Neural cell (in vitro differentiated cells): ENCODE data around the gene ZNF616. TPM values are rescaled to one million over a fixed set of nuclear protein-coding genes. Genes with fewer than 3 reads are reported as not detected.

Experiments
- H2AFZ ChIP-seq: fragments of 200-600, 300-800 bp; sonication (generic), shearing (Covaris generic); 2 replicates; pipeline ENCODE4 v1.6.0; 2014; ENCODE audit warnings: low read depth, mild to moderate bottlenecking, antibody characterized with exemption, low read length, moderate library complexity
- H3F3A ChIP-seq: fragments of 200-600 bp; shearing (Covaris generic); 2 replicates; pipeline ENCODE4 v1.6.1; 2016; ENCODE audit warnings: mild to moderate bottlenecking, moderate library complexity, mixed read lengths, antibody characterized with exemption, low read length; ENCODE audit not compliant: insufficient read depth, poor library complexity, severe bottlenecking
- H3K27ac ChIP-seq: fragments of 200-600, 300-800 bp; sonication (generic), shearing (Covaris generic); 2 replicates; pipeline ENCODE4 v1.5.1; 2014; ENCODE audit warnings: mild to moderate bottlenecking, low read length, moderate library complexity
- H3K27me3 ChIP-seq: fragments of 300-800, 200-600 bp; sonication (generic), shearing (Covaris generic); 2 replicates; pipeline ENCODE4 v1.6.0; 2014; ENCODE audit warnings: mild to moderate bottlenecking, low read depth, low read length, moderate library complexity; ENCODE audit not compliant: insufficient read depth
- H3K36me3 ChIP-seq: fragments of 300-800, 200-600 bp; sonication (generic), shearing (Covaris generic); 2 replicates; pipeline ENCODE4 v1.5.1; 2014; ENCODE audit warnings: mild to moderate bottlenecking, antibody characterized with exemption, low read length, moderate library complexity; ENCODE audit not compliant: insufficient read depth
- H3K4me2 ChIP-seq: fragments of 300-800, 200-600 bp; sonication (generic), shearing (Covaris generic); 2 replicates; pipeline ENCODE4 v1.6.0; 2014; ENCODE audit warnings: mild to moderate bottlenecking, low read length
- H3K4me3 ChIP-seq: fragments of 300-800, 200-600 bp; sonication (generic), shearing (Covaris generic); 2 replicates; pipeline ENCODE4 v1.5.1; 2014; ENCODE audit warnings: mild to moderate bottlenecking, low read length, moderate library complexity
- H3K79me2 ChIP-seq: fragments of 200-600 bp; shearing (Covaris generic); replicated peaks from 2 replicates; pipeline ENCODE4 v1.6.0; 2014; ENCODE audit warnings: mild to moderate bottlenecking, low read length, moderate library complexity; ENCODE audit not compliant: insufficient read depth
- H3K9ac ChIP-seq: fragments of 300-800, 200-600 bp; sonication (generic), shearing (Covaris generic); 2 replicates; pipeline ENCODE4 v1.6.1; 2016; ENCODE audit warnings: mild to moderate bottlenecking, low read length, mixed read lengths
- H3K9me2 ChIP-seq: fragments of 200-600 bp; shearing (Covaris generic); 2 replicates; pipeline ENCODE4 v1.6.1; 2016; ENCODE audit warnings: mild to moderate bottlenecking, low read length, mixed read lengths; ENCODE audit not compliant: insufficient read depth
- H3K9me3 ChIP-seq: fragments of 200-600, 300-800 bp; sonication (generic), shearing (Covaris generic); 2 replicates; pipeline ENCODE4 v1.6.1; 2016; ENCODE audit warnings: mild to moderate bottlenecking, mixed run types, low read length, moderate library complexity, mixed read lengths
- H4K20me1 ChIP-seq: fragments of 200-600 bp; shearing (Covaris generic); 2 replicates; pipeline ENCODE4 v1.6.1; 2016; ENCODE audit warnings: mild to moderate bottlenecking, mixed run types; ENCODE audit not compliant: insufficient read depth
- EZH2 ChIP-seq: fragments of 200-600, 300-800 bp; shearing (Covaris generic), sonication (generic); IDR thresholded peaks from 2 replicates; pipeline ENCODE4 v1.6.1; 2014; ENCODE audit warnings: antibody characterized with exemption, low read length, borderline replicate concordance, mild to moderate bottlenecking; ENCODE audit not compliant: insufficient read depth, poor library complexity, severe bottlenecking
- MXI1 ChIP-seq: fragments of 450-650 bp; conservative IDR thresholded peaks from 2 replicates; pipeline ENCODE4 v1.6.1; 2014; ENCODE audit warnings: antibody characterized with exemption, mild to moderate bottlenecking; ENCODE audit not compliant: poor library complexity, severe bottlenecking
- POLR2AphosphoS5 ChIP-seq: IDR thresholded peaks from 2 replicates; pipeline ENCODE4 v1.6.1; 2012
- RAD21 ChIP-seq: fragments of 450-650 bp; conservative IDR thresholded peaks from 2 replicates; pipeline ENCODE4 v1.6.1; 2014; ENCODE audit warnings: antibody characterized with exemption, mild to moderate bottlenecking, moderate library complexity
- REST ChIP-seq: IDR thresholded peaks from 2 replicates; pipeline ENCODE4 v1.6.1; 2012; ENCODE audit warnings: borderline replicate concordance
- SMC3 ChIP-seq: fragments of 450-650 bp; conservative IDR thresholded peaks from 2 replicates; pipeline ENCODE4 v1.6.1; 2014; ENCODE audit warnings: antibody characterized with exemption, mild to moderate bottlenecking, moderate library complexity; ENCODE audit not compliant: poor library complexity
- TAF1 ChIP-seq: IDR thresholded peaks from 2 replicates; pipeline ENCODE4 v1.6.1; 2012; ENCODE audit warnings: low read depth
- polyA minus RNA-seq: library from RNA; depleted of rRNA, polyadenylated mRNA; stranded (reverse); fragments of >200 nt; gene quantifications from 2 replicates; pipeline ENCODE4 v1.2.3, GENCODE V29; 2014
- polyA plus RNA-seq: library from polyadenylated mRNA; depleted of rRNA; stranded (reverse); fragments of >200 nt; gene quantifications from 2 replicates; pipeline ENCODE4 v1.2.3, GENCODE V29; 2014
- TF ChIP-seq, protein P1 (sequence below): fragments of 450-650 bp; IDR thresholded peaks from 2 replicates; pipeline ENCODE4 v1.5.1; 2014; ENCODE audit warnings: antibody characterized with exemption, mild to moderate bottlenecking, moderate library complexity; ENCODE audit not compliant: poor library complexity, severe bottlenecking

Gene ZNF616
- 9.7 and 10.9 TPM in 2 replicates for polyA plus RNA-seq
- polyA minus RNA-seq: 53.3 and 61.9 TPM in 2 replicates

DNA sequence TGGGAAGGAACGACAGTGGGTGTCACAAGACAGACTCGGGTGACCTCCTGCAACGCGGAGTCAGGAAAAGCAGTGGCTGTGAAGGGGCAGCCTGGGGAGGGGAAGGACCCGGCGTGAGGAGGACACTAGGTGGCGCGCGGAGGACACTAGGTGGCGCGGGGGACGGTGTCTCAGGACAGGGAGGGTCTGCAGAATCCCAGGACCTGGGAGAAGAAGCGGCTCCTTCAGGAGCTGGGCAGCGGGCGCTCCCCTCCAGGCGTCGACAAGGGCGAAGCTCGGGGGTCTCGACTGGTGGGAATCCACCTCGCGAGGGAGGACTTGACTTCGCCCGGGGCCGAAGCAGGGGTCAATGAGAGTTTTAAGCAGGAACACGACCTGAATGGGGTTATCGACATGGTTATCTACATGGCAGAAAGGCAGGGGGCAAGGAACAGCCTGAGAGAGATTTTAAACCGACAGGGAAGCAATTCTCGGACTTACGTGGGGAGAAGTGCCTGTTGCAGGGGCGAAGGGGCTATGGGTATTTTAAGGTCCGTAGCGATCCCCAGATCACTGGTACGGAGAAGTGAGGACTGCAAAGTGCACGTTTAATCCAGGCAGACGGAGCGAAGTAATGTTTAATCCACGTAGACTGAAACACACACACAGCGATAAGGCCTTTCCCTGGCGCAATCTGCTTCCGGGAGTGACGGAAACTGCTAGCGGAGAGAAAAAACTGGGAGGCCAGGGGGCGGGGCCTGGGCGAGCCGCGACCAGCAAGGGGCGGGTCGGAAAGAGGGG lies at the start of gene ZNF616:
Gene ZNF616, minus strand, starts transcription at position 687 of the 780 bp plus-strand sequence. CDS start 9,426 bp downstream, outside the sequence.
- Histone ChIP-seq H3K4me2 (peak within 1 kb of the TSS; percentile 52), H2AFZ (peak within 1 kb of the TSS; percentile 62)

More for the DNA sequence above, at the start of gene ZNF616:
- Histone ChIP-seq H3K9ac (peak within 1 kb of the TSS; percentile 86), H3K9me3 (peaks cover 9% of the 10 kb centered on the region), H3K36me3 (peaks cover 4% of the 10 kb centered on the region), H3F3A (no peaks in the 10 kb centered on the region), H3K27me3 (no peaks in the 10 kb centered on the region), H4K20me1 (no peaks in the 10 kb centered on the region), H3K9me2 (no peaks in the 10 kb centered on the region), H3K27ac (peak within 1 kb of the TSS; percentile 94), H3K79me2 (peaks cover 24% of the 10 kb centered on the region), H3K4me3 (peak within 1 kb of the TSS; percentile 89)
- TF ChIP-seq MXI1 (peak; percentile 35), TAF1 (no peak), REST (no peak), EZH2 (no peak), SMC3 (peak; percentile 74), RAD21 (peak; percentile 70), POLR2AphosphoS5 (peak; percentile 94)
- TF ChIP-seq, protein P1, sequence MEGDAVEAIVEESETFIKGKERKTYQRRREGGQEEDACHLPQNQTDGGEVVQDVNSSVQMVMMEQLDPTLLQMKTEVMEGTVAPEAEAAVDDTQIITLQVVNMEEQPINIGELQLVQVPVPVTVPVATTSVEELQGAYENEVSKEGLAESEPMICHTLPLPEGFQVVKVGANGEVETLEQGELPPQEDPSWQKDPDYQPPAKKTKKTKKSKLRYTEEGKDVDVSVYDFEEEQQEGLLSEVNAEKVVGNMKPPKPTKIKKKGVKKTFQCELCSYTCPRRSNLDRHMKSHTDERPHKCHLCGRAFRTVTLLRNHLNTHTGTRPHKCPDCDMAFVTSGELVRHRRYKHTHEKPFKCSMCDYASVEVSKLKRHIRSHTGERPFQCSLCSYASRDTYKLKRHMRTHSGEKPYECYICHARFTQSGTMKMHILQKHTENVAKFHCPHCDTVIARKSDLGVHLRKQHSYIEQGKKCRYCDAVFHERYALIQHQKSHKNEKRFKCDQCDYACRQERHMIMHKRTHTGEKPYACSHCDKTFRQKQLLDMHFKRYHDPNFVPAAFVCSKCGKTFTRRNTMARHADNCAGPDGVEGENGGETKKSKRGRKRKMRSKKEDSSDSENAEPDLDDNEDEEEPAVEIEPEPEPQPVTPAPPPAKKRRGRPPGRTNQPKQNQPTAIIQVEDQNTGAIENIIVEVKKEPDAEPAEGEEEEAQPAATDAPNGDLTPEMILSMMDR: peak; percentile 84
